ENCODE results near the gene NETO2. TPM values are rescaled to one million over a fixed set of nuclear protein-coding genes. Genes with fewer than 3 reads are reported as not detected.

The NETO2 gene
- total and polyA plus RNA-seq, 10 of the 15 experiments (the other 5 are each of a cell fraction or from before 2014, with no cell fraction given): 8.5 to 53.1 (median 27.0) TPM

GRCh38 chr16:47143677-47144558, at the start of gene NETO2 (continued):
- no peak for TF ChIP-seq ATF2 (IDR thresholded peaks at IDR 0.05; ENCODE audit: low read length)
- no peak for TF ChIP-seq BCLAF1 (IDR thresholded peaks at IDR 0.05)
- TF ChIP-seq RELA (IDR thresholded peaks at IDR 0.05; ENCODE audit: borderline replicate concordance, partially characterized antibody): no peak
- no peak for TF ChIP-seq HDGF (IDR thresholded peaks at IDR 0.05)
- TF ChIP-seq PML (IDR thresholded peaks at IDR 0.05; ENCODE audit: low read length): no peak
- no peak for TF ChIP-seq NR2C1 (IDR thresholded peaks at IDR 0.05)
- peak; percentile 32; the same call in 1 of the 2 replicates for TF ChIP-seq BACH1 (IDR thresholded peaks at IDR 0.05; ENCODE audit: borderline replicate concordance)
- no peak for TF ChIP-seq ZBTB33 (IDR thresholded peaks at IDR 0.05)
- no peak for TF ChIP-seq ETV6 (conservative IDR thresholded peaks at IDR 0.05 in 1 of 2, IDR thresholded peaks at IDR 0.05 in 1 of 2; ENCODE audit: borderline replicate concordance in 1 of 2, low read depth in 1 of 2)
- no peak for TF ChIP-seq BMI1 (IDR thresholded peaks at IDR 0.05; ENCODE audit: borderline replicate concordance)
- TF ChIP-seq EGR1 (IDR thresholded peaks at IDR 0.05; ENCODE audit: borderline replicate concordance in 1 of 2, low read depth in 2 of 2, low read length in 2 of 2): no peak
- TF ChIP-seq BCL3 (IDR thresholded peaks at IDR 0.05; ENCODE audit: borderline replicate concordance, insufficient read depth, low read depth, low read length, poor library complexity, severe bottlenecking): no peak
- TF ChIP-seq KDM1A (IDR thresholded peaks at IDR 0.05; ENCODE audit: borderline replicate concordance): no peak
- no peak for TF ChIP-seq RELB (IDR thresholded peaks at IDR 0.05; ENCODE audit: low read depth)
- TF ChIP-seq ZNF622 (IDR thresholded peaks at IDR 0.05): no peak
- TF ChIP-seq MEF2A (IDR thresholded peaks at IDR 0.05; ENCODE audit: insufficient read depth, low read depth, low read length): no peak
- peak; percentile 70 for TF ChIP-seq RAD21 (IDR thresholded peaks at IDR 0.05; ENCODE audit: insufficient read depth, low read depth, low read length)
- TF ChIP-seq FOS (IDR thresholded peaks at IDR 0.05; ENCODE audit: borderline replicate concordance, extremely low read depth, insufficient read length): no peak
- no peak for TF ChIP-seq NFYA (IDR thresholded peaks at IDR 0.05; ENCODE audit: borderline replicate concordance, low read depth, low read length)

All from GM12878 (cell line).